Measurements from ENCODE around the gene SUMF1. TPM values are rescaled to one million over a fixed set of nuclear protein-coding genes. Genes with fewer than 3 reads are reported as not detected.
A peak's percentile ranks its signal among the peaks of the same experiment; 100 is the strongest.

Gene SUMF1
- total and polyA plus RNA-seq, 4 donors: 13.0 to 34.2 (median 23.5) TPM

DNA sequence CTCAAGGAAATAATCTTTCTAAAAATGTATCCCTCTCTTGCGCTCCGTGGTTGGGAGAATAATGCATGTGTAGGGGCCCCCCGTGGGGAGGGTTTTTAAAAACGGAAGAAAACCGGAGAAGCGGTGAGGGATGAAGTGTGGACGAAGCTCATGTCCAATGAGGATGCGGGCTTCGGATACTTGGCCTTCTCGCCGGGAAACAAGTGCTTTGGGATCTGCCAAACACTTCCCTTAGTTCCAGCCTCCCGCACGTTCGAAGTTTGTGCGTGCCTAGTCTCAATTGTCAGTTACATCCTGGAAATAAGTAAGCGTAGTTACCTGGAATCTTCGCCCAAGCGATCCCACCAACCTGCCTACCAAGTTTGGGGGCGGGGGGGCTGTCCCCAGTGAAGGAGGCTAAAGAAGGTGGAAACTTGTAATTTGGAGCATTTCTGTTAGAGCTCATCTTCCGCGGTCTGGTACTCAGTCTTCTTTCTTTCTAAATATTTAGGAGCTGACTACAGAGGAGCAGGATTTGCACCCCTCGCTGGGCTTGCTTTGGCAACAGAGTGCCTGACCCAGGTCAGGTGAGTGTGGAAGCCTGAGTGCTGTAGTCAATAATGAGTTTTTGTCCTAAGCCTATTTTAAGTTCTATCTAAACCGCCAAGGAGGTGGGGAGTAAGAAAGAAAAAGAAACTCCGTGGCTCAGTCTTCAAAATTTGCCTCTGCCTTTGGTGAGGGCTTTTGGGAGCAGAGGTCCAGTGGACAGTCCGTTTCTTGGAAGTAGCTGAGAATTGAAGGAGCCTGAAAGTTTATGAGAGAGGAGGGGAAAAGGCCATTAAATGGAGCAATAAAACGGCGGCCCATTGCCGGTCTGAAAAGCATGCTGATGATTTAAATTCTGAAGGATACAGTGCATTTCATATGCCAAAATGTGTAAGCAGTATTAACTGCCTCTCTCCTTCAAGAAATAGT is 27.1 kb upstream of the SUMF1 start:
- WGBS: 28% methylated on average over 28 of the region's 28 CpGs
- Histone ChIP-seq H3K27ac (ENCODE audit: low read depth in 1 of 2, low read length in 2 of 2) (no peak overlapping the region), H3K4me1 (ENCODE audit: control insufficient read depth in 4 of 4, insufficient read depth in 4 of 4, low read length in 3 of 4) (peaks cover 0 to 20% (median 13%) of the 10 kb centered on the region in 4 donors), H3K36me3 (ENCODE audit: control insufficient read depth in 4 of 4, insufficient read depth in 3 of 4, low read depth in 1 of 4, low read length in 3 of 4) (peaks cover 0 to 1% (median 0%) of the 10 kb centered on the region in 4 donors), H3K27me3 (ENCODE audit: control insufficient read depth in 4 of 4, insufficient read depth in 4 of 4, low read length in 3 of 4) (no peaks in the 10 kb centered on the region), H3K9ac (ENCODE audit: low read depth in 1 of 2, low read length in 2 of 2) (peak overlapping the region; percentile 5 to 18), H3K9me3 (ENCODE audit: control insufficient read depth in 4 of 4, low read length in 3 of 4) (no peaks in the 10 kb centered on the region), H3K4me3 (ENCODE audit: low read depth in 1 of 3, low read length in 3 of 3) (peak overlapping the region; percentile 66 to 77 (median 66))
- DNase-seq (ENCODE audit: low spot score): no peak
- TF ChIP-seq GABPA (IDR thresholded peaks at IDR 0.05 in 1 of 2, conservative IDR thresholded peaks at IDR 0.05 in 1 of 2): no peak
- TF ChIP-seq RAD21 (IDR thresholded peaks at IDR 0.05): no peak
- TF ChIP-seq YY1 (IDR thresholded peaks at IDR 0.05): no peak
- TF ChIP-seq SP1 (IDR thresholded peaks at IDR 0.05): no peak
- TF ChIP-seq HNF4G (IDR thresholded peaks at IDR 0.05): no peak
- TF ChIP-seq TAF1 (conservative IDR thresholded peaks at IDR 0.05): no peak
- TF ChIP-seq HNF4A (conservative IDR thresholded peaks at IDR 0.05): no peak
- no peak for TF ChIP-seq EGR1 (IDR thresholded peaks at IDR 0.05; ENCODE audit: low read depth in 2 of 2)
- no peak for TF ChIP-seq FOXA2 (IDR thresholded peaks at IDR 0.05)

GRCh38 chr3:4493014-4493940 is 26.2 kb upstream of the SUMF1 start, which contains the start of gene ITPR1:
TSS of gene ITPR1 (plus strand) at chr3:4493348. CDS start at chr3:4516492, 23,144 bp downstream.
- H3K4me3 ChIP-seq (ENCODE audit: low read depth in 1 of 3, low read length in 3 of 3): peak within 1 kb of the TSS; percentile 66 to 77 (median 66)
- under 1% methylated on average over 47 of the region's 47 CpGs for WGBS

More at GRCh38 chr3:4493014-4493940, 26.2 kb upstream of the SUMF1 start, which contains the start of gene ITPR1:
- peaks cover 0 to 1% (median 0%) of the 10 kb centered on the region in 4 donors for H3K36me3 ChIP-seq (ENCODE audit: control insufficient read depth in 4 of 4, insufficient read depth in 3 of 4, low read depth in 1 of 4, low read length in 3 of 4)
- no peaks in the 10 kb centered on the region for H3K9me3 ChIP-seq (ENCODE audit: control insufficient read depth in 4 of 4, low read length in 3 of 4)
- peak within 1 kb of the TSS; percentile 52 to 61 for H3K27ac ChIP-seq (ENCODE audit: low read depth in 1 of 2, low read length in 2 of 2)
- peak; percentile 94 for DNase-seq (ENCODE audit: low spot score)
- no peaks in the 10 kb centered on the region for H3K27me3 ChIP-seq (ENCODE audit: control insufficient read depth in 4 of 4, insufficient read depth in 4 of 4, low read length in 3 of 4)
- H3K4me1 ChIP-seq (ENCODE audit: control insufficient read depth in 4 of 4, insufficient read depth in 4 of 4, low read length in 3 of 4): peaks cover 0 to 20% (median 13%) of the 10 kb centered on the region in 4 donors
- H3K9ac ChIP-seq (ENCODE audit: low read depth in 1 of 2, low read length in 2 of 2): peak within 1 kb of the TSS; percentile 68 to 88
- no peak for TF ChIP-seq NR2F2 (IDR thresholded peaks at IDR 0.05)
- peak in 1 of 2 donors; percentile 31 for TF ChIP-seq JUND (IDR thresholded peaks at IDR 0.05)
- TF ChIP-seq FOXA2 (IDR thresholded peaks at IDR 0.05): no peak
- peak in 1 of 2 donors; percentile 66 for TF ChIP-seq EGR1 (IDR thresholded peaks at IDR 0.05; ENCODE audit: low read depth in 2 of 2)
- TF ChIP-seq TAF1 (conservative IDR thresholded peaks at IDR 0.05): peak; percentile 100
- TF ChIP-seq CTCF (IDR thresholded peaks at IDR 0.05; ENCODE audit: low read depth, low read length, missing input control): no peak
- peak; percentile 92 for TF ChIP-seq YY1 (IDR thresholded peaks at IDR 0.05)
- TF ChIP-seq, protein P1, sequence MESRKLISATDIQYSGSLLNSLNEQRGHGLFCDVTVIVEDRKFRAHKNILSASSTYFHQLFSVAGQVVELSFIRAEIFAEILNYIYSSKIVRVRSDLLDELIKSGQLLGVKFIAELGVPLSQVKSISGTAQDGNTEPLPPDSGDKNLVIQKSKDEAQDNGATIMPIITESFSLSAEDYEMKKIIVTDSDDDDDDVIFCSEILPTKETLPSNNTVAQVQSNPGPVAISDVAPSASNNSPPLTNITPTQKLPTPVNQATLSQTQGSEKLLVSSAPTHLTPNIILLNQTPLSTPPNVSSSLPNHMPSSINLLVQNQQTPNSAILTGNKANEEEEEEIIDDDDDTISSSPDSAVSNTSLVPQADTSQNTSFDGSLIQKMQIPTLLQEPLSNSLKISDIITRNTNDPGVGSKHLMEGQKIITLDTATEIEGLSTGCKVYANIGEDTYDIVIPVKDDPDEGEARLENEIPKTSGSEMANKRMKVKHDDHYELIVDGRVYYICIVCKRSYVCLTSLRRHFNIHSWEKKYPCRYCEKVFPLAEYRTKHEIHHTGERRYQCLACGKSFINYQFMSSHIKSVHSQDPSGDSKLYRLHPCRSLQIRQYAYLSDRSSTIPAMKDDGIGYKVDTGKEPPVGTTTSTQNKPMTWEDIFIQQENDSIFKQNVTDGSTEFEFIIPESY (IDR thresholded peaks at IDR 0.05): peak; percentile 56
- TF ChIP-seq SP1 (IDR thresholded peaks at IDR 0.05): peak; percentile 82
- TF ChIP-seq GABPA (IDR thresholded peaks at IDR 0.05 in 1 of 2, conservative IDR thresholded peaks at IDR 0.05 in 1 of 2): no peak
- TF ChIP-seq, protein P2, sequence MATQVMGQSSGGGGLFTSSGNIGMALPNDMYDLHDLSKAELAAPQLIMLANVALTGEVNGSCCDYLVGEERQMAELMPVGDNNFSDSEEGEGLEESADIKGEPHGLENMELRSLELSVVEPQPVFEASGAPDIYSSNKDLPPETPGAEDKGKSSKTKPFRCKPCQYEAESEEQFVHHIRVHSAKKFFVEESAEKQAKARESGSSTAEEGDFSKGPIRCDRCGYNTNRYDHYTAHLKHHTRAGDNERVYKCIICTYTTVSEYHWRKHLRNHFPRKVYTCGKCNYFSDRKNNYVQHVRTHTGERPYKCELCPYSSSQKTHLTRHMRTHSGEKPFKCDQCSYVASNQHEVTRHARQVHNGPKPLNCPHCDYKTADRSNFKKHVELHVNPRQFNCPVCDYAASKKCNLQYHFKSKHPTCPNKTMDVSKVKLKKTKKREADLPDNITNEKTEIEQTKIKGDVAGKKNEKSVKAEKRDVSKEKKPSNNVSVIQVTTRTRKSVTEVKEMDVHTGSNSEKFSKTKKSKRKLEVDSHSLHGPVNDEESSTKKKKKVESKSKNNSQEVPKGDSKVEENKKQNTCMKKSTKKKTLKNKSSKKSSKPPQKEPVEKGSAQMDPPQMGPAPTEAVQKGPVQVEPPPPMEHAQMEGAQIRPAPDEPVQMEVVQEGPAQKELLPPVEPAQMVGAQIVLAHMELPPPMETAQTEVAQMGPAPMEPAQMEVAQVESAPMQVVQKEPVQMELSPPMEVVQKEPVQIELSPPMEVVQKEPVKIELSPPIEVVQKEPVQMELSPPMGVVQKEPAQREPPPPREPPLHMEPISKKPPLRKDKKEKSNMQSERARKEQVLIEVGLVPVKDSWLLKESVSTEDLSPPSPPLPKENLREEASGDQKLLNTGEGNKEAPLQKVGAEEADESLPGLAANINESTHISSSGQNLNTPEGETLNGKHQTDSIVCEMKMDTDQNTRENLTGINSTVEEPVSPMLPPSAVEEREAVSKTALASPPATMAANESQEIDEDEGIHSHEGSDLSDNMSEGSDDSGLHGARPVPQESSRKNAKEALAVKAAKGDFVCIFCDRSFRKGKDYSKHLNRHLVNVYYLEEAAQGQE (IDR thresholded peaks at IDR 0.05): peak; percentile 90
- no peak for TF ChIP-seq HNF4G (IDR thresholded peaks at IDR 0.05)
- no peak for TF ChIP-seq FOXA1 (IDR thresholded peaks at IDR 0.05)
- TF ChIP-seq RAD21 (IDR thresholded peaks at IDR 0.05): peak; percentile 68 to 72
- TF ChIP-seq ATF3 (IDR thresholded peaks at IDR 0.05): peak; percentile 23
- TF ChIP-seq HNF4A (conservative IDR thresholded peaks at IDR 0.05): peak; percentile 19 to 36
- TF ChIP-seq, protein P3, sequence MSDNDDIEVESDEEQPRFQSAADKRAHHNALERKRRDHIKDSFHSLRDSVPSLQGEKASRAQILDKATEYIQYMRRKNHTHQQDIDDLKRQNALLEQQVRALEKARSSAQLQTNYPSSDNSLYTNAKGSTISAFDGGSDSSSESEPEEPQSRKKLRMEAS (IDR thresholded peaks at IDR 0.05): peak; percentile 93
- TF ChIP-seq RXRA (IDR thresholded peaks at IDR 0.05): peak; percentile 26 to 55
